Neural progenitor cell (in vitro differentiated cells): ENCODE results near the gene MACO1.

Experiments used
- CTCF ChIP-seq: fragments of 200-600 bp; sonication (generic); IDR thresholded peaks from 2 replicates; pipeline ENCODE4 v1.5.1; 2017; ENCODE audit warnings: antibody characterized with exemption, mild to moderate bottlenecking
- EZH2phosphoT487 ChIP-seq: fragments of 200-600 bp; sonication (generic); IDR thresholded peaks from 2 replicates; pipeline ENCODE4 v1.6.1; 2017; ENCODE audit warnings: antibody characterized with exemption

GRCh38 chr1:25504706-25505595 is 74.3 kb downstream of the MACO1 start:
- TF ChIP-seq CTCF (no peak), EZH2phosphoT487 (no peak)
